ENCODE results near the gene ICOS. TPM values are rescaled to one million over a fixed set of nuclear protein-coding genes. Genes with fewer than 3 reads are reported as not detected.

ICOS gene
- total RNA-seq, 1 experiment from 2014 or later = 0.18 TPM

DNA sequence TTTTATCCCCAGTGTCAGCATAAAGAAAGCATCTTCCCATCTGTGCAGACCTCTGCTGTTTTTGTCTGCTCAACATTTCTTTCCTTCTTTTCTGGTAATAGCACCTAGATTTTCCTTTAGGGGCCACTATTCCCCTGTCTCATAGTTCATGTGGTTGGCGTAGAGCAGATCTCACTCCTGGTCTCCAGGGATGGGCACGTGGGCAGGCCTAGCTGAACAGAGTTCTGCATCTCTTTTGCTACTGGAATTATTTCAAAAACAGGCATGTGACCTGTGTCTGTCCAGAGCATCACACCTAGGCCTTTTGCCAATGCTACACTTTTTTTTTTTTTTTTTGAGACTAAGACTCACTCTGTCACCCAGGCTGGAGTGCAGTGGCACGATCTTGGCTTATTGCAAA lies 17.7 kb upstream of the ICOS start:
- DNase-seq (ENCODE audit: low read depth, low spot score) (no peak), ATAC-seq (no peak)
- Histone ChIP-seq H3K4me3 (ENCODE audit: low read depth in 2 of 2, low read length in 2 of 2) (no peak overlapping the region), H3K36me3 (ENCODE audit: control insufficient read depth, insufficient read depth, low read length) (no peaks in the 10 kb centered on the region), H3K9me3 (ENCODE audit: control insufficient read depth, insufficient read depth, low read depth, low read length) (no peaks in the 10 kb centered on the region), H3K4me1 (ENCODE audit: control insufficient read depth, insufficient read depth, low read length) (no peaks in the 10 kb centered on the region), H3K27ac (ENCODE audit: low read length) (no peak overlapping the region), H3K27me3 (ENCODE audit: control insufficient read depth, insufficient read depth, low read length) (no peaks in the 10 kb centered on the region; the same call in none of the 2 replicates)
- in situ Hi-C loops (cut with HindIII; ENCODE audit: low pct_unique_long_range_greater_than_20kb, low sequenced_read_pairs) = no loop called here
- no TSS peak for BruUV-seq (replicated peaks)
- POLR2A ChIA-PET = no interaction called here
- no peak for TF ChIP-seq SIN3A (IDR thresholded peaks at IDR 0.05; ENCODE audit: borderline replicate concordance, insufficient read depth, low read depth, low read length)
- TF ChIP-seq TCF7L2 (IDR thresholded peaks at IDR 0.05; ENCODE audit: low read depth, low read length) = no peak
- CTCF ChIA-PET = no interaction called here
- intact Hi-C loops (cut with micrococcal nuclease; ENCODE audit: unreplicated experiment) = loop anchor here (10.0 kb wide), 1 partner anchor 464 kb away; no protein-coding TSS in a partner anchor

GRCh38 chr2:203925512-203926158 lies 10.9 kb upstream of the ICOS start:
- no peaks in the 10 kb centered on the region for H3K36me3 ChIP-seq (ENCODE audit: control insufficient read depth, insufficient read depth, low read length)
- ATAC-seq = no peak
- CTCF ChIA-PET = no interaction called here
- intact Hi-C loops (cut with micrococcal nuclease; ENCODE audit: unreplicated experiment) (no loop called here), in situ Hi-C loops (cut with HindIII; ENCODE audit: low pct_unique_long_range_greater_than_20kb, low sequenced_read_pairs) (no loop called here)
- BruUV-seq (replicated peaks) = no TSS peak
- POLR2A ChIA-PET = no interaction called here
- no peaks in the 10 kb centered on the region for H3K9me3 ChIP-seq (ENCODE audit: control insufficient read depth, insufficient read depth, low read depth, low read length)
- H3K4me3 ChIP-seq (ENCODE audit: low read depth in 2 of 2, low read length in 2 of 2) = no peak overlapping the region
- H3K27ac ChIP-seq (ENCODE audit: low read length) = no peak overlapping the region
- no peaks in the 10 kb centered on the region; the same call in none of the 2 replicates for H3K27me3 ChIP-seq (ENCODE audit: control insufficient read depth, insufficient read depth, low read length)
- TF ChIP-seq, protein P1, sequence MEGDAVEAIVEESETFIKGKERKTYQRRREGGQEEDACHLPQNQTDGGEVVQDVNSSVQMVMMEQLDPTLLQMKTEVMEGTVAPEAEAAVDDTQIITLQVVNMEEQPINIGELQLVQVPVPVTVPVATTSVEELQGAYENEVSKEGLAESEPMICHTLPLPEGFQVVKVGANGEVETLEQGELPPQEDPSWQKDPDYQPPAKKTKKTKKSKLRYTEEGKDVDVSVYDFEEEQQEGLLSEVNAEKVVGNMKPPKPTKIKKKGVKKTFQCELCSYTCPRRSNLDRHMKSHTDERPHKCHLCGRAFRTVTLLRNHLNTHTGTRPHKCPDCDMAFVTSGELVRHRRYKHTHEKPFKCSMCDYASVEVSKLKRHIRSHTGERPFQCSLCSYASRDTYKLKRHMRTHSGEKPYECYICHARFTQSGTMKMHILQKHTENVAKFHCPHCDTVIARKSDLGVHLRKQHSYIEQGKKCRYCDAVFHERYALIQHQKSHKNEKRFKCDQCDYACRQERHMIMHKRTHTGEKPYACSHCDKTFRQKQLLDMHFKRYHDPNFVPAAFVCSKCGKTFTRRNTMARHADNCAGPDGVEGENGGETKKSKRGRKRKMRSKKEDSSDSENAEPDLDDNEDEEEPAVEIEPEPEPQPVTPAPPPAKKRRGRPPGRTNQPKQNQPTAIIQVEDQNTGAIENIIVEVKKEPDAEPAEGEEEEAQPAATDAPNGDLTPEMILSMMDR (IDR thresholded peaks at IDR 0.05) = no peak
- TF ChIP-seq SIN3A (IDR thresholded peaks at IDR 0.05; ENCODE audit: borderline replicate concordance, insufficient read depth, low read depth, low read length) (no peak), TCF7L2 (IDR thresholded peaks at IDR 0.05; ENCODE audit: low read depth, low read length) (no peak), REST (IDR thresholded peaks at IDR 0.05; ENCODE audit: insufficient read depth in 1 of 2, low read depth in 2 of 2, low read length in 1 of 2) (no peak), POLR2AphosphoS5 (IDR thresholded peaks at IDR 0.05; ENCODE audit: low read depth, low read length) (no peak)
- no peaks in the 10 kb centered on the region for H3K4me1 ChIP-seq (ENCODE audit: control insufficient read depth, insufficient read depth, low read length)
- no peak for DNase-seq (ENCODE audit: low read depth, low spot score)

DNA sequence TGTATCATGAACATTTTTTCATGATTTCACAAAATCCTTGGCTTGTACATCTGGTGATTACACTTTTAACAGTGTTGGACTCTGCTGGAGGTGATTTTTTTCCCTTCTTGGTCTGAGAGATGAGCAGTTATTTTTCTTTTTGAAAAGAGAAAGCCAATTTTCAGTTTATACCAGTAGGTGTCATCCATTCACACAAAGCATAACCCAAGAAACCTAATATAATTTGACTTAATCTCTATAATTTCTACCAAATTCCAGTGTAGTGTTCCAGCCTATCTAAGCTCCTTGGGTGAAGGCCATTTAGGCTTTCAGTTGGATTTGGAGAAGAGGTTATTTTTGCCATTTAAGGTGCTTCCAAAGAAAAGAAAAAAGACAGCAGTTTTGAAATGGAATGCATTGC lies 7.7 kb upstream of the ICOS start:
- no peaks in the 10 kb centered on the region for H3K9me3 ChIP-seq (ENCODE audit: control insufficient read depth, insufficient read depth, low read depth, low read length)
- DNase-seq (ENCODE audit: low read depth, low spot score) = no peak
- H3K36me3 ChIP-seq (ENCODE audit: control insufficient read depth, insufficient read depth, low read length) = no peaks in the 10 kb centered on the region
- intact Hi-C loops (cut with micrococcal nuclease; ENCODE audit: unreplicated experiment) (no loop called here), in situ Hi-C loops (cut with HindIII; ENCODE audit: low pct_unique_long_range_greater_than_20kb, low sequenced_read_pairs) (no loop called here)
- no peak for TF ChIP-seq REST (IDR thresholded peaks at IDR 0.05; ENCODE audit: insufficient read depth in 1 of 2, low read depth in 2 of 2, low read length in 1 of 2)
- TF ChIP-seq, protein P1 (IDR thresholded peaks at IDR 0.05) = peak; percentile 42; the same call in 1 of the 2 replicates
- no peaks in the 10 kb centered on the region for H3K4me1 ChIP-seq (ENCODE audit: control insufficient read depth, insufficient read depth, low read length)
- ChIA-PET POLR2A (interaction anchor here (0.6 kb wide), 2 partner anchors 94 to 181 kb away, joined by 3 to 6 read pairs; no protein-coding TSS in a partner anchor), CTCF (no interaction called here)
- no peak overlapping the region for H3K4me3 ChIP-seq (ENCODE audit: low read depth in 2 of 2, low read length in 2 of 2)
- no TSS peak for BruUV-seq (replicated peaks)
- no peaks in the 10 kb centered on the region; the same call in 1 of the 2 replicates for H3K27me3 ChIP-seq (ENCODE audit: control insufficient read depth, insufficient read depth, low read length)
- H3K27ac ChIP-seq (ENCODE audit: low read length) = no peak overlapping the region
- no peak for ATAC-seq
